ENCODE measurements around the gene PPFIA3. TPM values are rescaled to one million over a fixed set of nuclear protein-coding genes. Genes with fewer than 3 reads are reported as not detected.
A peak's percentile ranks its signal among the peaks of the same experiment; 100 is the strongest.
"Not testable (repeated sequence)": the region's sequence is repeated elsewhere in the genome, so short reads cannot be mapped to it uniquely, and the experiment has no call there.

PPFIA3 gene
- polyA plus RNA-seq, 3 donors = 4.6 to 5.4 (median 4.9) TPM

DNA sequence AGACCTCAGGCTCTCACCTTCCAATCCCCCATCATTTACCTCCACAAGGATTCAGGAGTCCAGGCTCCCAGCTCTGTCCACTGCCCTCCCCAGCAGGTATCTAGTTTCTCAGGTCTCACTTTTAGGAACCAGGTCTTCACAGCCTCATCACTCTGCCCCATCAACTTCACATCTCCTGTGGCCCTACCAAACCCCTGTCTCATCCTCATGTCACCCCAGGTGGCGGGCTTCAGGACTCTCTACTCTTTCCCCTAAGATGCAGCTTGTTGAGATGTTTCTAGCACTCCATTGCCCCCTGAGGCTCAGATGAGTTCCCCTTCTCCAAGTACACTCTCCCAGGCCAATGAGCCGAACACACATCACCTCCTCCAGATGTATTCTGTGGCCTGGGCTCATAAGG is 1.5 kb downstream of the PPFIA3 start:
- DNase-seq (ENCODE audit: low read depth in 3 of 3, low spot score in 2 of 3) = no peak

- not testable (repeated sequence) for DNase-seq (ENCODE audit: low read depth in 3 of 3, low spot score in 2 of 3)
Measured at GRCh38 chr19:49121841-49122240, 2.5 kb downstream of the PPFIA3 start.

DNA sequence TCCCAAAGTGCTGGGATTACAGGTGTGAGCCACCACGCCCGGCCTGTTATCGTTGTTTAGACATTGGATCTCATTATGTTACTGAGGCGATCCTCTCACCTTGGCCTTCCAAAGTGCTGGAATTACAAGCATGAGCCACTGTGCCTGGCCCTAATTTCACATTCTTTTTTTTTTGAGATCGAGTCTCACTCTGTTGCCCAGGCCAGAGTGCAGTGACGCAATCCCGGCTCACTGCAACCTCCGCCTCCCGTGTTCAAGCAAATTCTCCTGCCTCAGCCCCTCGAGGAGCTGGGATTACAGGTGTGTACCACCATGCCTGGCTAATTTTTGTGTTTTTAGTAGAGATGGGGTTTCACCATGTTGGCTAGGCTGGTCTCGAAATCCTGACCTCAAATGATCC is 3.9 kb downstream of the PPFIA3 start:
- DNase-seq (ENCODE audit: low read depth in 3 of 3, low spot score in 2 of 3) = not testable (repeated sequence)

DNA sequence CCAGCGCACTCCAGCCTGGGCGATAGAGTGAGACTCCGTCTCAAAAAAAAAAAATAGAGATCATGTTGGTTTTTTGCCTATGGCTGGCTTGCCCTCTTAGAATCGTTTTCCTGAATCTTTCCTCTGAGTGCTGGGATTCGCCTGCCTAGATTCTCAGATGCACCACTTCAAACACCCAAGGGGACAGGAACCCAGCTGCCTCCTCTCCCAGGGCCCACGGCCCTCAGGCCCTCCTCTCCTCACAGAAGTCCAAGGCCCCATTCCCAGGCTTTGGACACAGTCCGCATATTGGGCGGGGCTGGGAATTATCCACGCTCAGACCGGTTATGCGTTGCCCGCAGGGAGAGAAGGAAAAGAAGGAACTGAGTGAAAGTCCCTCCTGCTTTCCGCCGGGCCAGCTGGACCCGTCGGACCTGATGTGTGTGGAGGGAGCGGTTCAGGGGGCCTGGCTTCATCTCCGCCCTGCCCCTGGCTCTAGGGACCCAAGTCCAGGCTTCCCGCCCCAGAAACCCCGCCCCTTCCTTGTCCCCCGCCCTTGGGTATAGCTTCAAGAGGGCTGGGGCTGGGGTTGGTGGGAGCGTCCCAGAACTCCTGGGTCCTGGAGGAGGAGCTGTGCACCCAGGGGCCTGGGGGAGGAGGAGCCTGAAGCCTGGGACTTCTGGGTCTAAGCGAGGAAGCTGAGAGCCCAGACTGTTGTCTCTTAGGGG is 5.8 kb downstream of the PPFIA3 start:
- DNase-seq (ENCODE audit: low read depth in 3 of 3, low spot score in 2 of 3) = no peak

DNA sequence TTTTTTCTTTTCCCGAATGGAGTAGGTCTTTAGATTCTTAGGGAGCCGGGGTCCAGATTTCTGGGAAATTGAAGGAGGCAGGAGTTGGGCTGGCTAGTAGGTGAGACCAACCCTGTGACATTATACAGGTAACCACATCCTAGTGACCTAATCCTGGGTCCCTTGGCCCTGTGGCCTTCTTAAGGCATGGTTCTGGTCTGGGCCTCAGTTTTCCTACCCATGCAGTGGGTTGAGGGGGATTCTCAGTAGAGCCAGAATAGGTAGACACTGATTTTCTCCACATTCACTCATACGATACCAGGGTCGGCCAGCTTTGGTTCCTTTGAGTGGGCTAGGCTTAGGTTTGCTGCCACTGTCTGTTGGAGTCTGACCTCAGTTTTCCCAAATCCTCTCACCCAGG is 7.2 kb downstream of the PPFIA3 start:
- no peak for DNase-seq (ENCODE audit: low read depth in 3 of 3, low spot score in 2 of 3)

- not testable (repeated sequence) for DNase-seq (ENCODE audit: low read depth in 3 of 3, low spot score in 2 of 3)
Measured at GRCh38 chr19:49127225-49127624, 7.9 kb downstream of the PPFIA3 start.

GRCh38 chr19:49127674-49128544 is 8.6 kb downstream of the PPFIA3 start:
- DNase-seq (ENCODE audit: low read depth in 3 of 3, low spot score in 2 of 3) = peak in 1 of 3 donors; percentile 92

- no peak for DNase-seq (ENCODE audit: low read depth in 3 of 3, low spot score in 2 of 3)
Measured at GRCh38 chr19:49128545-49129237, 9.3 kb downstream of the PPFIA3 start.

- DNase-seq (ENCODE audit: low read depth in 3 of 3, low spot score in 2 of 3) = no peak
Measured at GRCh38 chr19:49129238-49129583, 9.9 kb downstream of the PPFIA3 start.

DNA sequence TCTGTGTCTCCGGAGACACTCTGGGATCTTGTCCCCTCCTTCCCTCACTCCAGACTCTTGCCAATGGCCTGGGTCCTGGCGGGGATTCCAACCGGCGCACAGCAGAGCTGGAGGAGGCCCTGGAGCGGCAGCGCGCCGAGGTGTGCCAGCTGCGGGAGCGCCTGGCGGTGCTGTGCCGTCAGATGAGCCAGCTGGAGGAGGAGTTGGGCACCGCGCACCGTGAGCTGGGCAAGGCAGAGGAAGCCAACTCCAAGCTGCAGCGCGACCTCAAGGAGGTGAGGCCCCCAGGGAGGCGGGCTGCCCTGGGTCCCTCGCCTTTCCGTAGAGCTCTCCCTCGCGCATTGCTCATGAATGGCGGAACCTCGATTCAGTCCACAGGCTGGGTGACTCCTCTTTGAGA is 11.0 kb downstream of the PPFIA3 start:
- DNase-seq (ENCODE audit: low read depth in 3 of 3, low spot score in 2 of 3) = no peak

DNA sequence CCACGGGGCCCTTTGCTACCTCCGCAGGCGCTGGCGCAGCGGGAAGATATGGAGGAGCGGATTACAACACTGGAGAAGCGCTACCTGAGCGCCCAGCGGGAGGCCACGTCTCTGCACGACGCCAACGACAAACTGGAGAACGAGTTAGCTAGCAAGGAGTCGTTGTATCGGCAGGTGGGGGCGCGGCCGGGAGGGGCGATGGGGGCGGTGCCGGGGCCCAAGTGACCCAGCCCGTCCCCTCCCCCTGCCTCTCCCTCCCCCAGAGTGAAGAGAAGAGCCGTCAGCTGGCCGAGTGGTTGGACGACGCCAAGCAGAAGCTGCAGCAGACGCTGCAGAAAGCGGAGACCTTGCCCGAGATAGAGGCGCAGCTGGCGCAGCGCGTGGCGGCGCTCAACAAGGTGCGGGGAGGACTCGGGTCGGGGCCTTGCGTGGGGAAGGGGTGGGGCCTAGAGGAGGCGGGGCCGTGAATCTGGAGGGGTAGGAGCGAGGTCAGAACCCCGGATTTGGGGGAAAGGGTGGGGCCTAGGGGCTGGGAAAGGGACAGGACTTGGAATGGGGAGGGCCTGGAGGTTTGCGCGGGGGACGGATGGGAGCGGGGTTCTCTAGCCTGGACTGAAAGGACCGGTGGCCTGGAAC is 13.7 kb downstream of the PPFIA3 start:
- DNase-seq (ENCODE audit: low read depth in 3 of 3, low spot score in 2 of 3) = no peak

- no peak for DNase-seq (ENCODE audit: low read depth in 3 of 3, low spot score in 2 of 3)
Measured at GRCh38 chr19:49133621-49134454, 14.5 kb downstream of the PPFIA3 start.

DNA sequence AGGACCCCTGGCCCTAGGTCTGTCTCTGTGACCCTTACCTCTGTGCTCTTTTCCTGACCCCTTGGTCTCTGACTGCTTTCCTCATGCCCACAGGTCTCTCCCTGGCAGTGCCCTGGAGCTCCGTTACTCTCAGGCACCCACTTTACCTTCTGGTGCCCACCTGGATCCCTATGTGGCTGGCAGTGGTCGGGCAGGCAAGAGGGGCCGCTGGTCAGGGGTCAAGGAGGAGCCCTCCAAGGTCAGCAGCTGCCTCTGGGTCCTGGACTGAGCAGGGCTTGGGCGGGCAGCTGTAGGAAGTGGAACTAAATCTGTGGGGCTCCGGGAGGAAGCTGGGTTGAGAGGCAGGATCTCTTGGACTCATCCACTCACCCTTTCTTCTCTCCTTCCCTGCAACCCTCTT is 16.3 kb downstream of the PPFIA3 start:
- no peak for DNase-seq (ENCODE audit: low read depth in 3 of 3, low spot score in 2 of 3)

- no peak for DNase-seq (ENCODE audit: low read depth in 3 of 3, low spot score in 2 of 3)
Measured at GRCh38 chr19:49136771-49137171, 17.4 kb downstream of the PPFIA3 start.

DNA sequence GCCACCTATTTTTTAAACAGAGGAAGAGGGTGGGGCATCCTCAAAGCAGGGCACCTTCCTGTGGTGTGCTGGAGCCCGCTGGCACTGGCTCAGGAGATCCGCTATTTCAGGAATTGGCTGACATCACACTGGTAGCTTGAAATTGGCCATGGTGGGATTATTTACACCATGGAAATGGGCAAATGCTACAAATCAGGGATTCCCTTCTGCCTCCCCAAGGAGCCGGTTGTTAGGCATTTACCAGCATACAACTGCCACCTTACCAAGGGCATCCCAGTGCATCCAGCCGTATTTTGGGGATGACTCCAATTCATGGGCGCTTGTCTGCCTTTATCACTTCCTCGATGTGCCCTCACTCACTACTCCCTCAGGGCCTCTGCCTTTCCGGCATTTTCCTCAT is 21.6 kb downstream of the PPFIA3 start:
- DNase-seq (ENCODE audit: low read depth in 3 of 3, low spot score in 2 of 3) = no peak

GRCh38 chr19:49141352-49141751 is 22.0 kb downstream of the PPFIA3 start:
- no peak for DNase-seq (ENCODE audit: low read depth in 3 of 3, low spot score in 2 of 3)

DNA sequence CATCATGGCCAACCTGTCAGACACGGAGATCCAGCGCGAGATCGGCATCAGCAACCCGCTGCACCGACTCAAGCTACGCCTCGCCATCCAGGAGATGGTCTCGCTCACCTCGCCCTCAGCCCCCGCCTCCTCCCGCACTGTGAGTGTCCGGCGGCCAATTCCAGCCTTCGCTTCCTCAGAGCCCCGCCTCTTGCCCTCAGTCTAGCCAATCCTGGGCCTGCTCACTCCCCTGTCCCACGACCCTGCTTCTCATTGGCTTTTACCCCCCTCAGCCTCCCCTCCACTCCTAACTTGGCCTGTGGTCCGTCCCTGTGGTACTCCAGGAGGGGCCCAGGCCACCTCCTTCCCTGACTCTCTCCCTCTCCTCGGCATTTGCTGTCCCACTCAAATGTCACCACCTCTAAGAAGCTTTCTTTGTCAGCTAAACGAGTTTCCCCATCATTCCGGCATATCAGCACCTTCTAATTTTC is 23.6 kb downstream of the PPFIA3 start:
- peak in 1 of 3 donors; percentile 88 for DNase-seq (ENCODE audit: low read depth in 3 of 3, low spot score in 2 of 3)

- DNase-seq (ENCODE audit: low read depth in 3 of 3, low spot score in 2 of 3) = no peak
Measured at GRCh38 chr19:49145573-49146407, 26.4 kb downstream of the PPFIA3 start.

DNA sequence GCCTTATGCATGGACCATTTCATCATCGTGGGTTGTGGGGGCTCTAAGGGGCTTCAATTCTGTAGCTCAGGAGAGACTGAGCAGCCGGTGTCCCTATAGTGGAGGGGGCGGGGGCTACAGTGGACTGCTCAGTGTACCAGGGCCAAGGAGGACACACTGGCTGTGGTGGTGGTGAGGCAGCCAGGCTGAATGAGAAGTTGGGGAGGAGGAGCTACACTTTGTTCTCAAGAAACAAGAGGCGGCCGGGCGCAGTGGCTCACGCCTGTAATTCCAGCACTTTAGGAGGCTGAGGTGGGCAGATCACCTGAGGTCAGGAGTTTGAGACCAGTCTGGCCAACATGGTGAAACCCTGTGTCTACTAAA is 27.0 kb downstream of the PPFIA3 start:
- DNase-seq (ENCODE audit: low read depth in 3 of 3, low spot score in 2 of 3) = not testable (repeated sequence)

All from right renal cortex interstitium (tissue), 3 donors.